ENCODE data around the gene VPS29. TPM values are rescaled to one million over a fixed set of nuclear protein-coding genes. Genes with fewer than 3 reads are reported as not detected.
A peak's percentile ranks its signal among the peaks of the same experiment; 100 is the strongest.

The VPS29 gene
- total and polyA plus RNA-seq, 9 of the 15 experiments (the other 6 are each of a cell fraction or from before 2014, with no cell fraction given) = 85.8 to 638 (median 272) TPM

GRCh38 chr12:110501752-110502738, at the start of gene VPS29, which contains the start of gene RAD9B (continued):
- TF ChIP-seq FOXP4 (CRISPR knock-in tag; IDR thresholded peaks at IDR 0.05; ENCODE audit: borderline replicate concordance) (peak; percentile 95), ETV1 (tag; conservative IDR thresholded peaks at IDR 0.05; ENCODE audit: low read depth) (peak; percentile 85), PRPF4 (IDR thresholded peaks at IDR 0.05; ENCODE audit: insufficient read depth, low read depth, low read length, poor library complexity, severe bottlenecking) (peak; percentile 61), ZBTB40 (IDR thresholded peaks at IDR 0.05) (no peak), ZBTB40 (CRISPR knock-in tag; IDR thresholded peaks at IDR 0.05) (peak; percentile 79), SNIP1 (IDR thresholded peaks at IDR 0.05; ENCODE audit: low read depth) (no peak), SIRT6 (IDR thresholded peaks at IDR 0.05; ENCODE audit: low read depth, low read length) (no peak), POLR2H (tag; IDR thresholded peaks at IDR 0.05; ENCODE audit: low read depth) (peak; percentile 94), SRSF7 (optimal IDR thresholded peaks at IDR 0.05; ENCODE audit: low read depth, low read length) (no peak), CGGBP1 (CRISPR knock-in tag; IDR thresholded peaks at IDR 0.05) (no peak), CBFB (CRISPR knock-in tag; IDR thresholded peaks at IDR 0.05) (peak; percentile 98), PHTF2 (CRISPR knock-in tag; IDR thresholded peaks at IDR 0.05) (no peak), FIP1L1 (IDR thresholded peaks at IDR 0.05; ENCODE audit: low read depth, low read length, poor library complexity, severe bottlenecking) (peak; percentile 57), ZNF12 (CRISPR knock-in tag; IDR thresholded peaks at IDR 0.05) (peak; percentile 60; the same call in 1 of the 2 replicates), XRCC5 (IDR thresholded peaks at IDR 0.05; ENCODE audit: low read depth, low read length) (peak; percentile 62), ZKSCAN3 (CRISPR knock-in tag; IDR thresholded peaks at IDR 0.05) (no peak)

Data from K562 (cell line).